Astrocyte of the spinal cord (primary cell): ENCODE data around the gene KCP.

Source experiments
- DNase-seq: peaks from one replicate; pipeline ENCODE4 v3.0.0; 2011; ENCODE audit warnings: low read depth, low spot score
- H3K4me3 ChIP-seq: 2 replicates; pipeline ENCODE4 v1.5.1; 2011; ENCODE audit warnings: low read depth, mild to moderate bottlenecking, low read length, moderate library complexity
- CTCF ChIP-seq: IDR thresholded peaks from 2 replicates; pipeline ENCODE4 v1.5.1; 2012; ENCODE audit warnings: low read depth, mild to moderate bottlenecking, low read length, inconsistent platforms
- in situ Hi-C: cut with HindIII; loops from 2 replicates; pipeline ENCODE4 v1.10.0; 2017; ENCODE audit warnings: low sequenced_read_pairs

KCP gene

GRCh38 chr7:128848289-128849155, 62.0 kb downstream of the KCP start:
- in situ Hi-C loops = no loop called here
- no peak for TF ChIP-seq CTCF
- no peak overlapping the region for H3K4me3 ChIP-seq
- DNase-seq = no peak

GRCh38 chr7:128847721-128848211, 62.7 kb downstream of the KCP start:
- in situ Hi-C loops = no loop called here
- H3K4me3 ChIP-seq = no peak overlapping the region
- no peak for TF ChIP-seq CTCF
- no peak for DNase-seq

- in situ Hi-C loops = no loop called here
- TF ChIP-seq CTCF = no peak
- no peak for DNase-seq
- no peak overlapping the region for H3K4me3 ChIP-seq
These were observed 63.6 kb downstream of the KCP start for GRCh38 chr7:128846781-128847444.

GRCh38 chr7:128845987-128846386, 64.5 kb downstream of the KCP start:
- in situ Hi-C loops = no loop called here
- H3K4me3 ChIP-seq = no peak overlapping the region
- no peak for TF ChIP-seq CTCF
- no peak for DNase-seq

GRCh38 chr7:128845475-128845874, 65.0 kb downstream of the KCP start:
- H3K4me3 ChIP-seq = no peak overlapping the region
- in situ Hi-C loops = no loop called here
- no peak for TF ChIP-seq CTCF
- DNase-seq = no peak

- TF ChIP-seq CTCF = no peak
- no peak for DNase-seq
- in situ Hi-C loops = no loop called here
- no peak overlapping the region for H3K4me3 ChIP-seq
These were observed 65.7 kb downstream of the KCP start for GRCh38 chr7:128844777-128845311.
